ENCODE results near the gene TMBIM6. TPM values are rescaled to one million over a fixed set of nuclear protein-coding genes. Genes with fewer than 3 reads are reported as not detected.

TMBIM6 gene
- total and polyA plus RNA-seq, 2 experiments from 2014 or later = 534 to 805 TPM

DNA sequence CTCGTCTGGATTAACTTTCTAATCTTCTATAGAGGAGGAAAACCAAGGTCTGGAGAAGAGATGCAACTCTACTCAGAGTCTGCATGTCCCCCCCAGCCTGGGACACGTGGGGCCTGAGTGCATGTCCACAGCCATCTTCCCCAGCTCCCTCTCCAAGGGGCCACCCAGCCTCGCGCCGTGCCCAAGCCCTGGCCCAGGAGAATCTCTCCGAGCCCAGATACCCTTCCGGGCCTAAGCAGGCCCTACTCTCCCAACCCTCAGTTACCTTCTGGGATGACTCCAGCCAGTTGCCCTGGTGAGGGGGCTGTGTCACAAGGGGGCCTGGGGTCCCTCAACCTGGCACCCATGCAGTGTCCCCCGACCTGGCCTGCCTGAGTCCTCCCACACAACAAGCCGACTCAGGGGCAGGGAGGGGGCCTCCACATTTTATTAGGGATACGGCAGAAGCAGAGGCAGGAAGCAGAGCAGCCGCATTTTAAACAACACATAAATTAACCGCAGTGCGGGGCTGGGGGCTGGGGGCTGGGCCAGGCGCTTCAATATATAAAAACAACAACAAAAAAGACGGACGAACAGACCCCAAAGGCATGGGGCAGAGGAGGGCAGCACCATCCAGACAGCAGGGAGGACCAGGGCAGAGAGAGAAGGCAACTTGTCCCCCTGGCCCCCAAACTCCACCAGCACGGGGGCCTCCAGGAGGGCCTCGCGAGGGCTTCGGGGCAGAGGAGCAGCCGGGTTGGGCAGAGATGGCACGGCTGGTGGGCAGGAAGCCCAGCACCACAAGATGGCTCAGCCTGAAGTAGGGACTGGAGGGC is 49.6 kb downstream of the TMBIM6 start:
- Histone ChIP-seq H3K27me3 (no peaks in the 10 kb centered on the region), H3K4me2 (no peak overlapping the region), H3K4me3 (no peak overlapping the region), H3K27ac (no peak overlapping the region), H3K9me3 (ENCODE audit: low read depth) (no peaks in the 10 kb centered on the region), H2AFZ (no peak overlapping the region), H3K4me1 (ENCODE audit: insufficient read depth) (no peaks in the 10 kb centered on the region), H3K36me3 (replicated peaks; ENCODE audit: insufficient read depth, low read depth) (no peaks in the 10 kb centered on the region), H3K79me2 (no peaks in the 10 kb centered on the region), H4K20me1 (ENCODE audit: insufficient read depth, poor library complexity, severe bottlenecking) (no peaks in the 10 kb centered on the region), H3K9me2 (replicated peaks; ENCODE audit: insufficient read depth) (no peaks in the 10 kb centered on the region)
- TF ChIP-seq EZH2phosphoT487 (IDR thresholded peaks at IDR 0.05; ENCODE audit: low read depth, severe bottlenecking, unreplicated experiment) (no peak), EZH2 (IDR thresholded peaks at IDR 0.05; ENCODE audit: borderline replicate concordance) (no peak)
- TF ChIP-seq, protein P1, sequence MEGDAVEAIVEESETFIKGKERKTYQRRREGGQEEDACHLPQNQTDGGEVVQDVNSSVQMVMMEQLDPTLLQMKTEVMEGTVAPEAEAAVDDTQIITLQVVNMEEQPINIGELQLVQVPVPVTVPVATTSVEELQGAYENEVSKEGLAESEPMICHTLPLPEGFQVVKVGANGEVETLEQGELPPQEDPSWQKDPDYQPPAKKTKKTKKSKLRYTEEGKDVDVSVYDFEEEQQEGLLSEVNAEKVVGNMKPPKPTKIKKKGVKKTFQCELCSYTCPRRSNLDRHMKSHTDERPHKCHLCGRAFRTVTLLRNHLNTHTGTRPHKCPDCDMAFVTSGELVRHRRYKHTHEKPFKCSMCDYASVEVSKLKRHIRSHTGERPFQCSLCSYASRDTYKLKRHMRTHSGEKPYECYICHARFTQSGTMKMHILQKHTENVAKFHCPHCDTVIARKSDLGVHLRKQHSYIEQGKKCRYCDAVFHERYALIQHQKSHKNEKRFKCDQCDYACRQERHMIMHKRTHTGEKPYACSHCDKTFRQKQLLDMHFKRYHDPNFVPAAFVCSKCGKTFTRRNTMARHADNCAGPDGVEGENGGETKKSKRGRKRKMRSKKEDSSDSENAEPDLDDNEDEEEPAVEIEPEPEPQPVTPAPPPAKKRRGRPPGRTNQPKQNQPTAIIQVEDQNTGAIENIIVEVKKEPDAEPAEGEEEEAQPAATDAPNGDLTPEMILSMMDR (IDR thresholded peaks at IDR 0.05; ENCODE audit: poor library complexity) = no peak
- WGBS (ENCODE audit: low lambda C conversion rate, missing lambda C conversion rate) = 84% methylated on average over 21 of the region's 22 CpGs
- DNase-seq (ENCODE audit: low spot score) = no peak

DNA sequence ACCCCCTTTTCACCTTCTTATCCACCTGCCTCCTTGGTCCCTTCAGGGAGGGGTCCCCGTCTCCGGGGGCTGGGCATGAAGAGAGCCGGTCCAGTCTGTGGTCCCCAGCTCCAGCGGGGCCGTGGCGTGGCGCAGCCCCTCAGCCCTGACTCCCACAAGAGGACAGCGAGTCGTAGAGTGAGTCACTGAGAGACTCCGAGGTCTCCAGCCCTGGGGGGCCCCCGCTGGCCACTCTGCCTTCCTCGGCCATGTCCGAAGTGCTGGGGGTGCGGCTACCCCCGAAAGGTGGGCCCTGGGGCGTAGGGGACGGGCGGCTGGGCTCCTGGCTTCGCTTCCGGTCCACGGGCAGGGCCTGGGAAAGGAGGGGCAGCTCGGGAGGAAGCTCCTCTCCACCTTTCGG is 50.3 kb downstream of the TMBIM6 start:
- Histone ChIP-seq H3K36me3 (replicated peaks; ENCODE audit: insufficient read depth, low read depth) (no peaks in the 10 kb centered on the region), H2AFZ (no peak overlapping the region)
- WGBS (ENCODE audit: low lambda C conversion rate, missing lambda C conversion rate) = 95% methylated on average over 23 of the region's 23 CpGs

DNA sequence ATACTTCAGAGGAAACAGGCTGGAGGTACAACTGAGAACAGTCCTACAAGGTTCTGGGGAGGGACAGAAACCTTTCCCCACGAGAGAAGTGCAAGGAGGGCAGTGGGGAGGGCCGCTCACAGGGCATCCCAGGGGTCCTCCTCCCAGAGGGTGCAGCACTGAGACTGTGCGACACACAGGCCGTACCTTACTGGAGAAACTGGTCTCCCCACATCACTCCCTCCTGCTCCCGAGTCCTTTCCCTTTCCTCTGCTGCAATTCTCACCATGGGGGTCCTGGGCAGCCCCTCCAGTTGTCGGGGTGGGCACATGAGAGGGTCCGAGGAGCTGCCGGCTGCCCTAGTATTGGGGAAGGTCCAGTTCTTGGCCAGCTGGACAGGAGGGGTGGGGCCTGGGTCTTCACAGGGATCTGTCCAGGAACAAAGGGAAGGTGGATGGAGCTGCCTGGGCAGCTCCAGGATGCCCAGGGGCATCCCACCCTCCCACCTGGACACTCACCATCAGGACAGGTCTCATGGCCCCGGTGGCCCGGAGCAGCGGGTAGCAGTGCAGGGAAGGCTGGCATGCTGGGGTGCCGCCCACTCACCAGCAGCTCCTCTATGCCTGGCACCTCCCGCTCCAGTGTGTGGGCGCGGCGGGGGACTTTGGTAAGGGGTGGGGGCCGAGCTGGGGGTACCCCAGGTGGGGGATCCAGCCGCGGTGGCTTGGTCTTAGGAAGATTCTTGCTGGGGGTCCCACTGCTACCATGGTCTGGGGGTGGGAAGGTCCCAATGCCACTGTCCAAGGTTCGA is 51.0 kb downstream of the TMBIM6 start:
- no peak for DNase-seq (ENCODE audit: low spot score)
- Histone ChIP-seq H3K4me2 (no peak overlapping the region), H3K27me3 (no peaks in the 10 kb centered on the region), H3K27ac (no peak overlapping the region), H3K9me3 (ENCODE audit: low read depth) (no peaks in the 10 kb centered on the region), H2AFZ (no peak overlapping the region), H3K4me1 (ENCODE audit: insufficient read depth) (no peaks in the 10 kb centered on the region), H3K36me3 (replicated peaks; ENCODE audit: insufficient read depth, low read depth) (no peaks in the 10 kb centered on the region), H3K4me3 (no peak overlapping the region), H3K9me2 (replicated peaks; ENCODE audit: insufficient read depth) (no peaks in the 10 kb centered on the region), H3K79me2 (no peaks in the 10 kb centered on the region), H4K20me1 (ENCODE audit: insufficient read depth, poor library complexity, severe bottlenecking) (no peaks in the 10 kb centered on the region)
- 100% methylated on average over 15 of the region's 20 CpGs for WGBS (ENCODE audit: low lambda C conversion rate, missing lambda C conversion rate)
- TF ChIP-seq, protein P1 (IDR thresholded peaks at IDR 0.05; ENCODE audit: poor library complexity) = no peak
- no peak for TF ChIP-seq EZH2phosphoT487 (IDR thresholded peaks at IDR 0.05; ENCODE audit: low read depth, severe bottlenecking, unreplicated experiment)
- TF ChIP-seq EZH2 (IDR thresholded peaks at IDR 0.05; ENCODE audit: borderline replicate concordance) = no peak

More for the DNA sequence above, 50.3 kb downstream of the TMBIM6 start:
- no peaks in the 10 kb centered on the region for H3K4me1 ChIP-seq (ENCODE audit: insufficient read depth)
- no peak overlapping the region for H3K4me3 ChIP-seq
- no peak overlapping the region for H3K27ac ChIP-seq
- H4K20me1 ChIP-seq (ENCODE audit: insufficient read depth, poor library complexity, severe bottlenecking) = no peaks in the 10 kb centered on the region
- no peak overlapping the region for H3K4me2 ChIP-seq
- H3K79me2 ChIP-seq = no peaks in the 10 kb centered on the region
- TF ChIP-seq, protein P1 (IDR thresholded peaks at IDR 0.05; ENCODE audit: poor library complexity) = no peak
- TF ChIP-seq EZH2phosphoT487 (IDR thresholded peaks at IDR 0.05; ENCODE audit: low read depth, severe bottlenecking, unreplicated experiment) (no peak), EZH2 (IDR thresholded peaks at IDR 0.05; ENCODE audit: borderline replicate concordance) (no peak)
- no peak for DNase-seq (ENCODE audit: low spot score)
- H3K9me3 ChIP-seq (ENCODE audit: low read depth) = no peaks in the 10 kb centered on the region
- no peaks in the 10 kb centered on the region for H3K9me2 ChIP-seq (replicated peaks; ENCODE audit: insufficient read depth)
- H3K27me3 ChIP-seq = no peaks in the 10 kb centered on the region
